SK-N-SH (cell line): Measurements from ENCODE around the gene MEIKIN.

Experiments
- EZH2phosphoT487 ChIP-seq: fragments of 200-600 bp; sonication (generic); IDR thresholded peaks from 2 replicates; pipeline ENCODE4 v1.6.1; 2017; ENCODE audit warnings: low read depth, mixed run types, mild to moderate bottlenecking, antibody characterized with exemption, moderate library complexity, borderline replicate concordance
- FOXJ3 ChIP-seq: sonication (generic); formaldehyde crosslinking; IDR thresholded peaks from 2 replicates; pipeline ENCODE4 v1.5.1; 2020; ENCODE audit warnings: mild to moderate bottlenecking, missing genetic modification reagents
- GABPA ChIP-seq: IDR thresholded peaks from 2 replicates; pipeline ENCODE4 v1.4.0; 2012; ENCODE audit warnings: low read depth, mild to moderate bottlenecking
- MXI1 ChIP-seq: IDR thresholded peaks from 2 replicates; pipeline ENCODE4 v1.6.1; 2012; ENCODE audit warnings: mild to moderate bottlenecking, low read depth, low read length, improper control_type of control experiment
- POLR2AphosphoS5 ChIP-seq: IDR thresholded peaks from 2 replicates; pipeline ENCODE4 v1.6.1; 2012; ENCODE audit warnings: low read depth, low read length
- RAD21 ChIP-seq: IDR thresholded peaks from 2 replicates; pipeline ENCODE4 v1.6.1; 2012; ENCODE audit warnings: mild to moderate bottlenecking, low read length
- SMC3 ChIP-seq: IDR thresholded peaks from 2 replicates; pipeline ENCODE4 v1.6.1; 2012; ENCODE audit warnings: low read depth, low read length, improper control_type of control experiment
- TEAD4 ChIP-seq: IDR thresholded peaks from 2 replicates; pipeline ENCODE4 v1.4.0; 2012; ENCODE audit warnings: mild to moderate bottlenecking, borderline replicate concordance; ENCODE audit not compliant: insufficient read depth
- TF ChIP-seq, protein P1 (sequence below): fragments of 200-600 bp; sonication (generic); IDR thresholded peaks from 2 replicates; pipeline ENCODE4 v1.6.1; 2017; ENCODE audit warnings: antibody characterized with exemption, mild to moderate bottlenecking, moderate library complexity
- TF ChIP-seq, protein P2 (sequence below): IDR thresholded peaks from 2 replicates; pipeline ENCODE4 v1.6.1; 2012; ENCODE audit warnings: mild to moderate bottlenecking, low read depth, low read length, moderate library complexity
- TF ChIP-seq, protein P3 (sequence below): IDR thresholded peaks from 2 replicates; pipeline ENCODE4 v1.4.0; 2012; ENCODE audit warnings: low read depth, borderline replicate concordance

DNA sequence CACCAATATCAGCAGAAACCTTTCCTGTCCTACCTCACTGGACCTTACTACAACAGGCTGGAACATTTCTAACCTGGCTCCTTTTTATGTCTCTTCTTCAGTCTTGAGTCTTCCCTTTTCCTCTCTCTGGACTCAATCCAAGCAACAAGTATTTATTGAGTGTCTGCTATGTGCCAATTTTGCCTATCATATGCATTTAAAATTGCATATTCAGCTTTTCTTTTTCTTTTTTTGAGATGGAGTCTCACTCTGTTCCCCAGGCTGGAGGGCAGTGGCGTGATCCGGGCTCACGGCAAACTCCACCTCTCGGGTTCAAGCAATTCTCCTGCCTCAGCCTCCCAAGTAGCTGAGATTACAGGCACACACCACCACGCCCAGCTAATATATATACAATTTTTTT is 65.8 kb downstream of the MEIKIN start:
- TF ChIP-seq TEAD4 (no peak), FOXJ3 (CRISPR knock-in tag) (no peak), POLR2AphosphoS5 (no peak), RAD21 (no peak), GABPA (no peak), SMC3 (no peak), EZH2phosphoT487 (no peak), MXI1 (no peak)
- TF ChIP-seq, protein P1, sequence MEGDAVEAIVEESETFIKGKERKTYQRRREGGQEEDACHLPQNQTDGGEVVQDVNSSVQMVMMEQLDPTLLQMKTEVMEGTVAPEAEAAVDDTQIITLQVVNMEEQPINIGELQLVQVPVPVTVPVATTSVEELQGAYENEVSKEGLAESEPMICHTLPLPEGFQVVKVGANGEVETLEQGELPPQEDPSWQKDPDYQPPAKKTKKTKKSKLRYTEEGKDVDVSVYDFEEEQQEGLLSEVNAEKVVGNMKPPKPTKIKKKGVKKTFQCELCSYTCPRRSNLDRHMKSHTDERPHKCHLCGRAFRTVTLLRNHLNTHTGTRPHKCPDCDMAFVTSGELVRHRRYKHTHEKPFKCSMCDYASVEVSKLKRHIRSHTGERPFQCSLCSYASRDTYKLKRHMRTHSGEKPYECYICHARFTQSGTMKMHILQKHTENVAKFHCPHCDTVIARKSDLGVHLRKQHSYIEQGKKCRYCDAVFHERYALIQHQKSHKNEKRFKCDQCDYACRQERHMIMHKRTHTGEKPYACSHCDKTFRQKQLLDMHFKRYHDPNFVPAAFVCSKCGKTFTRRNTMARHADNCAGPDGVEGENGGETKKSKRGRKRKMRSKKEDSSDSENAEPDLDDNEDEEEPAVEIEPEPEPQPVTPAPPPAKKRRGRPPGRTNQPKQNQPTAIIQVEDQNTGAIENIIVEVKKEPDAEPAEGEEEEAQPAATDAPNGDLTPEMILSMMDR: no peak
- TF ChIP-seq, protein P2, sequence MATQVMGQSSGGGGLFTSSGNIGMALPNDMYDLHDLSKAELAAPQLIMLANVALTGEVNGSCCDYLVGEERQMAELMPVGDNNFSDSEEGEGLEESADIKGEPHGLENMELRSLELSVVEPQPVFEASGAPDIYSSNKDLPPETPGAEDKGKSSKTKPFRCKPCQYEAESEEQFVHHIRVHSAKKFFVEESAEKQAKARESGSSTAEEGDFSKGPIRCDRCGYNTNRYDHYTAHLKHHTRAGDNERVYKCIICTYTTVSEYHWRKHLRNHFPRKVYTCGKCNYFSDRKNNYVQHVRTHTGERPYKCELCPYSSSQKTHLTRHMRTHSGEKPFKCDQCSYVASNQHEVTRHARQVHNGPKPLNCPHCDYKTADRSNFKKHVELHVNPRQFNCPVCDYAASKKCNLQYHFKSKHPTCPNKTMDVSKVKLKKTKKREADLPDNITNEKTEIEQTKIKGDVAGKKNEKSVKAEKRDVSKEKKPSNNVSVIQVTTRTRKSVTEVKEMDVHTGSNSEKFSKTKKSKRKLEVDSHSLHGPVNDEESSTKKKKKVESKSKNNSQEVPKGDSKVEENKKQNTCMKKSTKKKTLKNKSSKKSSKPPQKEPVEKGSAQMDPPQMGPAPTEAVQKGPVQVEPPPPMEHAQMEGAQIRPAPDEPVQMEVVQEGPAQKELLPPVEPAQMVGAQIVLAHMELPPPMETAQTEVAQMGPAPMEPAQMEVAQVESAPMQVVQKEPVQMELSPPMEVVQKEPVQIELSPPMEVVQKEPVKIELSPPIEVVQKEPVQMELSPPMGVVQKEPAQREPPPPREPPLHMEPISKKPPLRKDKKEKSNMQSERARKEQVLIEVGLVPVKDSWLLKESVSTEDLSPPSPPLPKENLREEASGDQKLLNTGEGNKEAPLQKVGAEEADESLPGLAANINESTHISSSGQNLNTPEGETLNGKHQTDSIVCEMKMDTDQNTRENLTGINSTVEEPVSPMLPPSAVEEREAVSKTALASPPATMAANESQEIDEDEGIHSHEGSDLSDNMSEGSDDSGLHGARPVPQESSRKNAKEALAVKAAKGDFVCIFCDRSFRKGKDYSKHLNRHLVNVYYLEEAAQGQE: no peak
- TF ChIP-seq, protein P3, sequence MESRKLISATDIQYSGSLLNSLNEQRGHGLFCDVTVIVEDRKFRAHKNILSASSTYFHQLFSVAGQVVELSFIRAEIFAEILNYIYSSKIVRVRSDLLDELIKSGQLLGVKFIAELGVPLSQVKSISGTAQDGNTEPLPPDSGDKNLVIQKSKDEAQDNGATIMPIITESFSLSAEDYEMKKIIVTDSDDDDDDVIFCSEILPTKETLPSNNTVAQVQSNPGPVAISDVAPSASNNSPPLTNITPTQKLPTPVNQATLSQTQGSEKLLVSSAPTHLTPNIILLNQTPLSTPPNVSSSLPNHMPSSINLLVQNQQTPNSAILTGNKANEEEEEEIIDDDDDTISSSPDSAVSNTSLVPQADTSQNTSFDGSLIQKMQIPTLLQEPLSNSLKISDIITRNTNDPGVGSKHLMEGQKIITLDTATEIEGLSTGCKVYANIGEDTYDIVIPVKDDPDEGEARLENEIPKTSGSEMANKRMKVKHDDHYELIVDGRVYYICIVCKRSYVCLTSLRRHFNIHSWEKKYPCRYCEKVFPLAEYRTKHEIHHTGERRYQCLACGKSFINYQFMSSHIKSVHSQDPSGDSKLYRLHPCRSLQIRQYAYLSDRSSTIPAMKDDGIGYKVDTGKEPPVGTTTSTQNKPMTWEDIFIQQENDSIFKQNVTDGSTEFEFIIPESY: no peak
